Calu3 (cell line): ENCODE data around the gene CLEC11A. TPM values are rescaled to one million over a fixed set of nuclear protein-coding genes. Genes with fewer than 3 reads are reported as not detected.
"Not testable (repeated sequence)": the region's sequence is repeated elsewhere in the genome, so short reads cannot be mapped to it uniquely, and the experiment has no call there.

ENCODE experiments used
- BruUV-seq: library from RNA; stranded (reverse); fragments of 400-500 nt; replicated peaks from 2 replicates; lab custom pipeline; 2021; lab: Mats Ljungman, UMichigan
- CTCF ChIA-PET: fragments of 300-600 bp; sonication (Branson Sonifier 250); formaldehyde crosslinking; loops from one replicate; lab custom pipeline; 2022; ENCODE audit warnings: antibody characterized with exemption; lab: Charles Lee
- DNase-seq: peaks from one replicate; pipeline ENCODE4 v3.0.0; 2022
- H3K27ac Mint-ChIP-seq: one replicate; pipeline ENCODE4 v1.8.0; 2022; ENCODE audit warnings: mixed read lengths; ENCODE audit not compliant: unreplicated experiment
- H3K27me3 Mint-ChIP-seq: one replicate; pipeline ENCODE4 v1.8.0; 2022; ENCODE audit warnings: mixed read lengths; ENCODE audit not compliant: unreplicated experiment
- H3K36me3 Mint-ChIP-seq: one replicate; pipeline ENCODE4 v1.8.0; 2022; ENCODE audit warnings: mild to moderate bottlenecking, moderate library complexity, mixed read lengths; ENCODE audit not compliant: insufficient read depth, unreplicated experiment
- H3K4me1 Mint-ChIP-seq: one replicate; pipeline ENCODE4 v1.8.0; 2022; ENCODE audit warnings: mild to moderate bottlenecking, low read depth, mixed read lengths; ENCODE audit not compliant: unreplicated experiment
- H3K4me3 Mint-ChIP-seq: one replicate; pipeline ENCODE4 v1.8.0; 2022; ENCODE audit warnings: mild to moderate bottlenecking, low read depth, moderate library complexity, mixed read lengths; ENCODE audit not compliant: unreplicated experiment
- H3K9me3 Mint-ChIP-seq: one replicate; pipeline ENCODE4 v1.8.0; 2022; ENCODE audit warnings: low read depth, mixed read lengths; ENCODE audit not compliant: unreplicated experiment
- CTCF ChIP-seq: fragments of 200-600 bp; IDR thresholded peaks from one replicate; pipeline ENCODE4 v1.8.0; 2022; ENCODE audit warnings: antibody characterized with exemption; ENCODE audit not compliant: unreplicated experiment
- intact Hi-C: fragments of 100-400 bp; cut with micrococcal nuclease; formaldehyde crosslinking; loops from one replicate; pipeline ENCODE4 v1.10.0; 2022; ENCODE audit not compliant: unreplicated experiment
- total RNA-seq: library from RNA; stranded (reverse); gene quantifications from 2 replicates; pipeline ENCODE4 v1.2.3, GENCODE V29; 2022

The CLEC11A gene
- total RNA-seq, 1 experiment from 2014 or later, result 2.4 TPM

GRCh38 chr19:50750010-50750409 is 26.8 kb downstream of the CLEC11A start:
- no peaks in the 10 kb centered on the region for H3K9me3 Mint-ChIP-seq
- H3K27ac Mint-ChIP-seq, result no peak overlapping the region
- H3K4me1 Mint-ChIP-seq, result no peaks in the 10 kb centered on the region
- H3K27me3 Mint-ChIP-seq, result peaks cover 72% of the 10 kb centered on the region
- CTCF ChIA-PET, result no interaction called here
- no peaks in the 10 kb centered on the region for H3K36me3 Mint-ChIP-seq
- no peak for DNase-seq
- no peak overlapping the region for H3K4me3 Mint-ChIP-seq
- no peak for TF ChIP-seq CTCF
- intact Hi-C loops, result no loop called here
- no TSS peak for BruUV-seq

- intact Hi-C loops, result no loop called here
- no peak for TF ChIP-seq CTCF
- BruUV-seq, result no TSS peak
Observed at GRCh38 chr19:50753879-50754278, 30.7 kb downstream of the CLEC11A start.

GRCh38 chr19:50756244-50756643 is 33.1 kb downstream of the CLEC11A start:
- H3K9me3 Mint-ChIP-seq, DNase-seq, CTCF ChIA-PET, intact Hi-C loops, BruUV-seq, H3K27ac Mint-ChIP-seq, H3K36me3 Mint-ChIP-seq, H3K4me3 Mint-ChIP-seq, H3K4me1 Mint-ChIP-seq: not testable (repeated sequence)
- H3K27me3 Mint-ChIP-seq, result peaks cover 75% of the 10 kb centered on the region

More at GRCh38 chr19:50753879-50754278, 30.7 kb downstream of the CLEC11A start:
- Mint-ChIP-seq H3K4me1 (no peaks in the 10 kb centered on the region), H3K27me3 (peaks cover 90% of the 10 kb centered on the region), H3K4me3 (no peak overlapping the region), H3K9me3 (no peaks in the 10 kb centered on the region), H3K27ac (no peak overlapping the region), H3K36me3 (peaks cover 5% of the 10 kb centered on the region)
- CTCF ChIA-PET, result interaction anchor here (0.6 kb wide), 1 partner anchor 33 kb away, joined by 3 read pairs; no protein-coding TSS in a partner anchor
- DNase-seq, result no peak

GRCh38 chr19:50757624-50758023 is 34.5 kb downstream of the CLEC11A start:
- H3K9me3 Mint-ChIP-seq, H3K36me3 Mint-ChIP-seq, H3K4me3 Mint-ChIP-seq, H3K27ac Mint-ChIP-seq, CTCF ChIA-PET, H3K4me1 Mint-ChIP-seq, BruUV-seq, intact Hi-C loops, DNase-seq: not testable (repeated sequence)
- peaks cover 63% of the 10 kb centered on the region for H3K27me3 Mint-ChIP-seq

GRCh38 chr19:50759076-50759475 is 35.9 kb downstream of the CLEC11A start:
- H3K36me3 Mint-ChIP-seq, DNase-seq, H3K4me3 Mint-ChIP-seq, H3K9me3 Mint-ChIP-seq, intact Hi-C loops, BruUV-seq, H3K27ac Mint-ChIP-seq, H3K4me1 Mint-ChIP-seq, CTCF ChIA-PET: not testable (repeated sequence)
- H3K27me3 Mint-ChIP-seq, result peaks cover 53% of the 10 kb centered on the region

GRCh38 chr19:50759886-50760285 is 36.7 kb downstream of the CLEC11A start:
- Mint-ChIP-seq H3K4me3 (no peak overlapping the region), H3K4me1 (no peaks in the 10 kb centered on the region), H3K27me3 (peaks cover 53% of the 10 kb centered on the region), H3K9me3 (no peaks in the 10 kb centered on the region), H3K27ac (no peak overlapping the region), H3K36me3 (peaks cover 5% of the 10 kb centered on the region)
- no TSS peak for BruUV-seq
- no peak for TF ChIP-seq CTCF
- no peak for DNase-seq
- CTCF ChIA-PET, result interaction anchor here (0.7 kb wide), 1 partner anchor 17 kb away, joined by 4 read pairs; no protein-coding TSS in a partner anchor
- intact Hi-C loops, result no loop called here

- H3K9me3 Mint-ChIP-seq, H3K27ac Mint-ChIP-seq, H3K4me1 Mint-ChIP-seq, intact Hi-C loops, BruUV-seq, DNase-seq, H3K36me3 Mint-ChIP-seq, H3K4me3 Mint-ChIP-seq: not testable (repeated sequence)
- peaks cover 53% of the 10 kb centered on the region for H3K27me3 Mint-ChIP-seq
- CTCF ChIA-PET, result interaction anchor here (1.0 kb wide), 1 partner anchor 404 kb away, joined by 3 read pairs; no protein-coding TSS in a partner anchor
Observed at GRCh38 chr19:50761501-50761900, 38.3 kb downstream of the CLEC11A start.

- H3K36me3 Mint-ChIP-seq, intact Hi-C loops, CTCF ChIA-PET, H3K27ac Mint-ChIP-seq, DNase-seq, H3K4me1 Mint-ChIP-seq, H3K9me3 Mint-ChIP-seq, H3K4me3 Mint-ChIP-seq, BruUV-seq: not testable (repeated sequence)
- peaks cover 53% of the 10 kb centered on the region for H3K27me3 Mint-ChIP-seq
Observed at GRCh38 chr19:50763521-50763920, 40.4 kb downstream of the CLEC11A start.
